ENCODE results near the gene MEIOSIN.

GRCh38 chr19:45762870-45763631 lies 29.8 kb downstream of the MEIOSIN start:
- TF ChIP-seq EZH2phosphoT487 (IDR thresholded peaks at IDR 0.05; ENCODE audit: insufficient read depth, low read depth) (no peak), EZH2 (IDR thresholded peaks at IDR 0.05; ENCODE audit: insufficient read depth, poor library complexity, severe bottlenecking) (no peak)
